NCI-H446 treated with DMSO at 0.1 percent for 48 hours (cell line): ENCODE results near the gene RIT1.
"Not testable (repeated sequence)": the region's sequence is repeated elsewhere in the genome, so short reads cannot be mapped to it uniquely, and the experiment has no call there.

Experiments
- DNase-seq: peaks from one replicate; lab custom pipeline; 2025; lab: John Stamatoyannopoulos, UW

RIT1 gene

GRCh38 chr1:155933591-155934096, 22.5 kb upstream of the RIT1 start:
- DNase-seq, result no peak

DNA sequence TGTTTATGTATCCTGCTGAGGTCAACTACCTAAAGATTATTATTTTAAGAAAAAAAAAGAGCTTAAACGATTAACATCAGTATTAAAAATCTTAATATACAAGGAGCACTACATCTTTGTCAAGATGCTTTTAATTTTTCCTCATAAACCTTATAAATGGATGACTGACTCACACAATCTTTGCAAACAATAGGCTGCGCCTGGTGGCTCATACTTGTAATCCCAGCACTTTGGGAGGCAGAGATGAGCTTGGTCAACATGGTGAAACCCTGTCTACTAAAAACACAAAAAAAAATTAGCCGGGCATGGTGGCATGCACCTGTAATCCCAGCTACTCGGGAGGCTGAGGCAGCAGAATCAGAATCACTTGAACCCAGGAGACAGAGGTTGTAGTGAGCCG, 21.3 kb upstream of the RIT1 start:
- no peak for DNase-seq

DNA sequence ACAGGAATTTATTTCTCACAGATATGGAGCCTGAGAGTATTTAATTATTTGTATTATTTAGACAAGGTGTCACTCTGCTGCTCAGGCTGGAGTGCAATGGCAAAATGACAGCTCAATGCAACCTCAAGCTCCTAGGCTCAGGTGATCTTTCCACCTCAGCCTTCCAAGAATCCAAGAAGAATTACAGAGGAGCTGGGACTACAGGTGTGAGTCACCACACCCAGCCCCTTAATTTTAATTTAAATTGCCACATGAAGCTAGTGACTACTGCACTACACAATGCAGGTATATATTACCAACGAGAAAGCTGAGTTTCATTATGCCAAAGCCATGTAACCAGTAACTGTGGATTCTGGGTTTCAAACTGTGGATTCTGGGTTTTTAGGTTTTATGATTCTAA, 20.9 kb upstream of the RIT1 start:
- no peak for DNase-seq

- DNase-seq, result no peak
Measured at GRCh38 chr1:155931332-155932038, 20.3 kb upstream of the RIT1 start.

DNA sequence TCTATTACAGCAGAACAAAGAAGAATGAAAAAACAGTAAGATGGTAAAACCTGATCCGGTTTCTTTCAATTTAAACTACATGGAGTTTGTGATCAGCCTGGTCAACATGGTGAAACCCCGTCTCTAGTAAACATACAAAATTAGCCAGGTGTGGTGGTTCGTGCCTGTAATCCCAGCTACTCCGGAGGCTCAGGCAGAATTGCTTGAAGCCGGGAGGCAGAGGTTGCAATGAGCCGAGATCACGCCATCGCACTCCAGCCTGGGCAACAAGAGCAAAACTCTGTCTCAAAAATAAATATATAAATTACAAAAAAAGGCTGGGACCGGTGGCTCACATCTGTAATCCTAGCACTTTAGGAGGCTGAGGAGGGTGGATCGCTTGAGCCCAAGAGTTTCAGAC, 19.6 kb upstream of the RIT1 start:
- DNase-seq, result not testable (repeated sequence)

DNA sequence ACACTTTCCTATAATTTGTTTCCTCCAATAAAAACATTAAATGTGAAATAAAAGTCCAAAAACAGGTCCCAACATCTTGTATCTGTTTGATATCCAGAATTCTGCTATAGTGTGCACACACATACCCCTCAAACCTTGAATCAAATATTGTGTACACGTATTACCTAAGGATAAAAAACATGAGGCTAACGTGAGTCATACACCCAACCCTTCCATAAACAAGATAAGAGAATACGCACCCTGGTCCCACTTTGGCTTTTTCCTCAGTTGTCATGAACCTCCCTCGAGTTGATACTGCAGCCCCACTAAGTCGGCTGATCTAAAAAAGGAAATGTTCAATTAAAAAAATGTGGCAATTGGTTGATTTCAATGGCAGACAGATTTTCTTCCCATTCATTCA, 17.9 kb upstream of the RIT1 start:
- no peak for DNase-seq

DNA sequence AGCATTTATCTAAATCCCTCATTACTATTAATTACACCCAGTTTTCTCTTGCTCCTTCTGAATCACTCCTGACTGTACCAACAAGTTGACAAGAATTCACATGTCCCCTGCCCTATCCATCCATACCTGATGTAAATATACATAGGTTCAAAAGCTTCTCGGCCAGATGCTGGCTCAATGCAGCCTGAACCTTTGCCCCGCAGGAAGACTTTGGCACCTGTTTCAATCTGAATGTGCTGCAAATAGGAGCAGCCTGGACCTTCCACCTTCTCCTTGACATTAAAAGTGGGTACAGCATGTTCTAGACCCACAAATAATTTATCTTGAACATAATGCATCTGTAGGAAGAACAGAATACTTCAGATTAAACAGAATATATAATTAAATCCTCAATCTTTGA, 14.4 kb upstream of the RIT1 start:
- DNase-seq, result no peak

DNA sequence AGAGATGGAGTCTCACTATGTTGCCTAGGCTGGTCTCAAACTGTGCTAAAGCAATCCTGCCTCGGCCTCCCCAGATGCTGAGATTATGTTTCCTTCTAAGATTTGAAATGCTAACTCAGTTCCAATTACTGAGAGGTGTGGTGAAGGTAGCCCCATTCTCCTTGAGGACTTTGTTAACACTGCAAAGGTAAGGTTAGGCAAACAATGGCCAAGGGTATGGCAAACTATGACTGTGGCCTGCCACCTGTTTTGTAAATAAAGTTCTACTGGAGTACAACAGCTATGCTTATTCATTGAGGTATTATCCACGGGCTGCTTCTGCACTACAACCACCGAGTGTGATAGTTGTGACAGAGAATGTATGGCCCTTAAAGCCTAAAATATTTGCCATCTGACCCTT, 9.6 kb upstream of the RIT1 start:
- DNase-seq, result no peak

DNA sequence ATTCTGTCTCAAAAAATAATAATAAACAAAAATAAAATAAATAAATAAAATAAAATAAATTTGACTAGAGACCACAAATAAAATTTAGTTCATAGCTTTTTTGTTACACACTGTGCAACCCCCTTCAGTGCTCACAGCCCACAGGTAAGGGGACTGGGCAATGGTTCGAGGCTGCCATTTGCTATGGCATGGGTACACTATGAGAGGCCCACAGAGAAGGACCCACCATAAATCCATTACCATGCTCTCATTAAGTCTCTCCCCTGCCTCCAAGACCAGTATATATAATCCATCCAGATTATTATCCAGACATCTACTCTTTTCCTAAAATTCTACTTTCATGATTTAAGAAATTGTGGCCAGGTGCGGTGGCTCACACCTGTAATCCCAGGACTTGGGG, 8.7 kb upstream of the RIT1 start:
- DNase-seq, result no peak

GRCh38 chr1:155918660-155919059, 7.5 kb upstream of the RIT1 start:
- DNase-seq, result no peak

- no peak for DNase-seq
Measured at GRCh38 chr1:155913969-155914757, 3.0 kb upstream of the RIT1 start.

DNA sequence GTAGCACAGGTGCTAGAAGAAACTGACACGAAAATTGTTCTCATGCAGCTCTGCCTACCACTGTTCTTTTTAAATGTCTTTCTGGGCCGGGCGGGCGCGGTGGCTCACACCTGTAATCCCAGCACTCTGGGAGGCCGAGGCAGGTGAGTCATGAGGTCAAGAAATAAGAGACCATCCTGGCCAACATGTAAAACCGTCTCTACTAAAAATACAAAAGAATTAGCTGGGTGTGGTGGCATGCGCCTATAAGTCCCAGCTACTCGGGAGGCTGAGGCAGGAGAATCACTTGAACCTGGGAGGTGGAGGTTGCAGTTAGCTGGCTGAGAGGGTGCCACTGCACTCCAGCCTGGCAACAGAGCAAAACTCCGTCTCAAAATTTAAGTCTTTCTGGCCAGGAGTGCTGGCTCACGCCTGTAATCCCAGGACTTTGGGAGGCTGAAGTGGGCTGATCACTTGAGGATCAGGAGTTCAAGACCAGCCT, 947 bp upstream of the RIT1 start:
- no peak for DNase-seq

GRCh38 chr1:155910621-155911121, 478 bp downstream of the RIT1 start:
- no peak for DNase-seq

- no peak for DNase-seq
Measured at GRCh38 chr1:155909894-155910293, 1.3 kb downstream of the RIT1 start.

GRCh38 chr1:155904261-155904660, 6.9 kb downstream of the RIT1 start:
- no peak for DNase-seq

- no peak for DNase-seq
Measured at GRCh38 chr1:155900161-155900560, 11.0 kb downstream of the RIT1 start.

DNA sequence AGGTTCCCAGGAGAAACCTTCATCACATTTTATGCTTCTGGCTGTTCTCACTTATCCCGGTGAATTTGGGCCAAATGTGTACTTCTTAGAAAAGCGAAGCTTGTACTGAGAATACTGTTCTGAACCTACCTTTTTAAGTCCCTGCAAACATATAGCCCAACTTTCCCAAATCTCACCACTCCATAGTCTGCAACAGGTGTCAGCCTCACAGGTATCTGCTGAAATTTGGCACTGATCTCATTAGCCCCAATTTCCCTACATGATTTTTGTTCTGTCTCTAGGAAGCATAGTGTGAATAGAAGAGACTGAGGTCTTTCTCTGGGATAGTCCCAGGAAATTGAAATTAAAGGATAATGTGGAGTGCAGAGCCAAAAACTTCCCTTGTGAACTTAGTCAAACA, 11.5 kb downstream of the RIT1 start:
- no peak for DNase-seq

GRCh38 chr1:155898888-155899287, 12.3 kb downstream of the RIT1 start:
- DNase-seq, result no peak

DNA sequence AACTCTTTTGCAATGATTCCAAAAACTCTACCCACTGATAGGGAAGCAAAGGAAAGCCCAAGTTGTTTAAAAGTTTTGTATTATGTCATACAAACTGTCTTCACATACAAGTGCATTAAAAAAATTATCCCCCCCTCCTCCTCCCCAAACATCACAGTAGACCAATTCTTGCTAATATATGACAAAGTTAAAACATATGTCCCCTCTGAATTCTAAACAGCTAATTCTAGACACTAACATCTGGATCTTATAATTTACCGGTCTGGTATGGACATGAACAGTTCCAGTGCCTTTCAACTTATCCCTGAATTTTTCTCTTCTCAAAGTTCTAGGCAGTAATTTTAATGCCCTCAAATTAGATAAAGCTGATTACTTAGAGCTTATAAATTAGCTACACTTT, 13.4 kb downstream of the RIT1 start:
- DNase-seq, result no peak

- not testable (repeated sequence) for DNase-seq
Measured at GRCh38 chr1:155896476-155896875, 14.7 kb downstream of the RIT1 start.

- DNase-seq, result not testable (repeated sequence)
Measured at GRCh38 chr1:155895617-155896016, 15.5 kb downstream of the RIT1 start.

DNA sequence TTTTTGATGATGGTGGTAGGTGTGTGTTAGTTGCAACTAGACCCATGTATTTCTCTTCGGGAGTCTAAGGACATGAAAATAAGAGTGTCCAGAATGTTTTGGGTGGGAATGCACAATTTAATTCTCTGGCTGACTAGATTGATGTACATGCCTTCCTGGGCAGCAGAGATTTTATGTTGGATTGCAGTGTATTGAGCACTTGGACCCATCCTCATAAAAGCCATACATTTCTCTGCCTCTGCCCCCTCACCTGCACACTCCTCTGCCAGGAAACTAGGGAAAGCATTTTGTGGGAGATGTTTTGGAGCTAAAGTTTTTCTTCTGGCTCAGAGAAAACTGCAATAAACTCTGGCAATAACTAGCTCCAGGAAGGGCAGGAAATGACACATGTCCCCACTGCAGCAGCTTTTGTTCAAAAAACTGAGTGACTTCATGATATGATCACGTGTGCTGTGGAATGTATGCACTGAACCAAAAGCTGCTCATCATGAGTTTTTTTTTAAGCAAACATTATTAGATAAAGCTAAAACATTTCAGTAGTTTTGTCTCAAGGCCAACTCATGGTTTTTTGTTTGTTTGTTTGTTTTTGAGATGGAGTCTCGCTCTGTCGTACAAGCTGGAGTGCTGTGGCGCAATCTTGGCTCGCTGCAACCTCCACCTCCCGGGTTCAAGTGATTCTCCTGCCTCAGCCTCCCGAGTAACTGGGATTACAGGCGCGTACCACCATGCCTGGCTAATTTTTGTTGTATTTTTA, 17.6 kb downstream of the RIT1 start:
- no peak for DNase-seq
